Measurements from ENCODE around the gene PTH1R.

PTH1R gene

GRCh38 chr3:46870651-46871050, 6.9 kb upstream of the PTH1R start:
- H3K4me1 ChIP-seq (ENCODE audit: insufficient read depth, poor library complexity, severe bottlenecking) = no peaks in the 10 kb centered on the region
- H3K4me3 ChIP-seq (ENCODE audit: severe bottlenecking) = no peak overlapping the region
- H3K36me3 ChIP-seq (ENCODE audit: low read depth) = no peaks in the 10 kb centered on the region
- DNase-seq (ENCODE audit: low spot score) = no peak
- no peaks in the 10 kb centered on the region for H3K27me3 ChIP-seq (ENCODE audit: insufficient read depth, poor library complexity, severe bottlenecking)
- no peak overlapping the region for H3K27ac ChIP-seq (ENCODE audit: poor library complexity, severe bottlenecking)
- no peak for TF ChIP-seq CTCF (IDR thresholded peaks at IDR 0.05; ENCODE audit: poor library complexity, severe bottlenecking)
- no peak for ATAC-seq (ENCODE audit: low read depth)
- no peaks in the 10 kb centered on the region for H3K9me3 ChIP-seq (ENCODE audit: severe bottlenecking)

GRCh38 chr3:46871222-46871621, 6.3 kb upstream of the PTH1R start:
- H3K27ac ChIP-seq (ENCODE audit: poor library complexity, severe bottlenecking) = no peak overlapping the region
- DNase-seq (ENCODE audit: low spot score) (no peak), ATAC-seq (ENCODE audit: low read depth) (no peak)
- no peaks in the 10 kb centered on the region for H3K36me3 ChIP-seq (ENCODE audit: low read depth)
- H3K4me1 ChIP-seq (ENCODE audit: insufficient read depth, poor library complexity, severe bottlenecking) = no peaks in the 10 kb centered on the region
- no peak overlapping the region for H3K4me3 ChIP-seq (ENCODE audit: severe bottlenecking)
- no peaks in the 10 kb centered on the region for H3K27me3 ChIP-seq (ENCODE audit: insufficient read depth, poor library complexity, severe bottlenecking)
- no peaks in the 10 kb centered on the region for H3K9me3 ChIP-seq (ENCODE audit: severe bottlenecking)
- no peak for TF ChIP-seq CTCF (IDR thresholded peaks at IDR 0.05; ENCODE audit: poor library complexity, severe bottlenecking)

GRCh38 chr3:46873521-46873920, 4.0 kb upstream of the PTH1R start:
- ATAC-seq (ENCODE audit: low read depth) = no peak
- Histone ChIP-seq H3K4me3 (ENCODE audit: severe bottlenecking) (no peak overlapping the region), H3K27ac (ENCODE audit: poor library complexity, severe bottlenecking) (no peak overlapping the region), H3K27me3 (ENCODE audit: insufficient read depth, poor library complexity, severe bottlenecking) (no peaks in the 10 kb centered on the region), H3K9me3 (ENCODE audit: severe bottlenecking) (no peaks in the 10 kb centered on the region), H3K4me1 (ENCODE audit: insufficient read depth, poor library complexity, severe bottlenecking) (no peaks in the 10 kb centered on the region), H3K36me3 (ENCODE audit: low read depth) (no peaks in the 10 kb centered on the region)
- no peak for DNase-seq (ENCODE audit: low spot score)
- TF ChIP-seq CTCF (IDR thresholded peaks at IDR 0.05; ENCODE audit: poor library complexity, severe bottlenecking) = no peak

GRCh38 chr3:46874430-46874829, 3.1 kb upstream of the PTH1R start:
- no peaks in the 10 kb centered on the region for H3K36me3 ChIP-seq (ENCODE audit: low read depth)
- H3K4me3 ChIP-seq (ENCODE audit: severe bottlenecking) = no peak overlapping the region
- DNase-seq (ENCODE audit: low spot score) (no peak), ATAC-seq (ENCODE audit: low read depth) (no peak)
- H3K4me1 ChIP-seq (ENCODE audit: insufficient read depth, poor library complexity, severe bottlenecking) = no peaks in the 10 kb centered on the region
- H3K27me3 ChIP-seq (ENCODE audit: insufficient read depth, poor library complexity, severe bottlenecking) = no peaks in the 10 kb centered on the region
- H3K27ac ChIP-seq (ENCODE audit: poor library complexity, severe bottlenecking) = no peak overlapping the region
- H3K9me3 ChIP-seq (ENCODE audit: severe bottlenecking) = no peaks in the 10 kb centered on the region
- TF ChIP-seq CTCF (IDR thresholded peaks at IDR 0.05; ENCODE audit: poor library complexity, severe bottlenecking) = no peak

- no peak overlapping the region for H3K4me3 ChIP-seq (ENCODE audit: severe bottlenecking)
- no peaks in the 10 kb centered on the region for H3K4me1 ChIP-seq (ENCODE audit: insufficient read depth, poor library complexity, severe bottlenecking)
- no peak for ATAC-seq (ENCODE audit: low read depth)
- TF ChIP-seq CTCF (IDR thresholded peaks at IDR 0.05; ENCODE audit: poor library complexity, severe bottlenecking) = no peak
- H3K27ac ChIP-seq (ENCODE audit: poor library complexity, severe bottlenecking) = no peak overlapping the region
- H3K9me3 ChIP-seq (ENCODE audit: severe bottlenecking) = no peaks in the 10 kb centered on the region
- DNase-seq (ENCODE audit: low spot score) = no peak
- no peaks in the 10 kb centered on the region for H3K36me3 ChIP-seq (ENCODE audit: low read depth)
- H3K27me3 ChIP-seq (ENCODE audit: insufficient read depth, poor library complexity, severe bottlenecking) = peaks cover 5% of the 10 kb centered on the region
These were observed 2.0 kb upstream of the PTH1R start for GRCh38 chr3:46875560-46875959.
